Embryonic facial prominence (tissue), 1 donor: ENCODE measurements around the gene OR52E5.

ENCODE experiments used
- DNase-seq: peaks from one replicate; pipeline ENCODE4 v3.0.0-alpha.2; 2016; ENCODE audit errors: extremely low spot score

Gene OR52E5

DNA sequence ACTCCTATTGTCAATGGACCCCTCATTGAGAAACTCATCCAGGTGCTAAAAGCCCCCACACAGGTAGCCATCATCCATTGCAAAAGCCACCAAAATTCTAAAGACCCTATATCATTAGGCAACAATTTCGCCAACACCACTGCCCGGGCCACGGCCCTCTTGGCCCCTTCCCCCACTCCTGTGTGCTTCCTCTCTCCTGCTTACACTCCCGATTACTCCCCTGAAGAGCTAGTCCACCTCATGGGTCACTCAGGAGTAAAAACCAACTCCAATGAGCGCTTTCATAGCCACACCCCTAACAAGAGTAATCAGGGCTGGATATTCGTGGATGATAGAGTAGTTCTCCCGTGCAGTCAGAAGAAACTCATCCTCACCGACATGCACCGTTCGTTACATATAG is 40.1 kb downstream of the OR52E5 start:
- no peak for DNase-seq

DNA sequence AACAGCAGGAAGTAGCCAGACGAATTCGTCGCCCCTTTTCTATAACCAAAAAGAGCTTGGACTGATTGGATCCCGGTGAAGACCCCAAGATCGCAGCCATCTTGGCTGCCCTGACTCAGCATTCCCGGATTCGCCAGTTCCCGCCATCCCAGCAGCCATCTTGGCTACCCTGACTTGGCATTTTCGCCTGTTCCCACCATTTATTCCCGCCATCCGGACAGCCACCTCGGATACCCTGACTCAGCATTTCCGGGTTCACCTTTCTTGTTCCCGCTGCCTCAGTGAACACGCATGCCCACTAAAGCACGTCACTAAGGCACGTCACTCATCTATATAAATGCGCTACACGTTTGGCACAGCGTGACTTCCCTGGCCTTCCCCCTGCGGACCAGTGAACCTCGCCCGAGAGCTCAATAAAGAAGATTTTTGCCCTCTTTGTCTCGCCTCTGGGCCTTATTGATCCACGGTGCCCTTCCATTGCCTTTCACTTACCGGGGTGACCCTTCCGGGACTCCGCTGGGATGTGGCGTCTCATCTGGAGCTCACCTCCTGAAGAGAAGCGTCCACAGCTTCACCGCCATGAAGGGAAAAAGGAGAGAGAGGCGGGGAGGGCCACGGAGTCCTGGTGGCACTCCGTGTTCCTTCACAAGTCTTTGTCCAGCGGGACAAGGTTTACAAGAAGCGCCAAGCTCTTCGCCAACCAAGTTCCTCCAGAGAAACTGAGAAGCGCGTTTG is 45.0 kb downstream of the OR52E5 start:
- no peak for DNase-seq

- no peak for DNase-seq
Measured at GRCh38 chr11:5938603-5938965, 45.6 kb downstream of the OR52E5 start.

DNA sequence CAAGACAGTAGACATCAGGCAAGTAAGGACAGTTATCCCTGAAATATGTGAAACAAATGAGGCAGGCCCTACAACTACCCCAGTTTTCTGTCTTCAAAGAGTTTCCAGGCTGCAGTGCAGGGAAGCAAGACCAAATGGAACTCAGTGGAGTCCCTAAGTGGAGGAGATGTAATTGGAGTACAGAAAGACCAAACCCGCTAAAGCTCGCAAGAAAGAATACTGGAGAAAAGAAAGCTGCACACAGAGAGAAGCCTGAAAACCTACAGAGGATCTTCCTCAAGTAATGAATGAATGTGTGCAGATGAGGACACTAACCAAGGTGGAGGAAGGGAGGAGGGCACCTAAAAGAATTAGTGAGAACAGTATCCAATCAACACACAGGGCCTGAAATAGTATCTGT is 47.7 kb downstream of the OR52E5 start:
- no peak for DNase-seq

DNA sequence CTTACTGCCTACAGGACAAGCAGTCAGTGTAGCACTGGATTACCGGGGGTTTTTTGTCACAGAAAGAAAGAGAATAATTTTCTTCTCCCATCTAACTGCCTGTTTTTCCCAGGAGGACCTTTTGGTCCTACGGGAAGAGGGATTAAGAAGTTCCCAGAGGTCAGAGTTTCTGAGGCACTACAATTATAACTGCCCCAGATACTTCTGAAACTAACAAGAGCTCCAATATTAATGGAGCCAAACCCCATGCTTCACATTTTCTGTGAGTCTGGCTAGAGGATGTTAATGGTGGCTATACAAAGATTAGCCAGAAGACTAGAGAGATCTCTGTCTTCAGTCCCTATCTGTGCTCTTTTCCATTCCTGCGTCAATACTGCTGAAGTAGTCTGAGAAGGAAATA is 48.9 kb downstream of the OR52E5 start, which contains the start of gene OR56A3:
Gene OR56A3 (plus strand): TSS at position 301 of the 400 bp plus-strand sequence. CDS start 5,096 bp downstream, outside the sequence.
- DNase-seq = no peak
